Activated gamma-delta T cell treated with Interleukin-2 at 50 U/mL for 16 hours (primary cell): Measurements from ENCODE around the gene ANK3.

ENCODE experiments used
- DNase-seq: peaks from one replicate; pipeline ENCODE4 v3.0.0-alpha.2; 2020

Gene ANK3

GRCh38 chr10:60009710-60010383 is 379.8 kb downstream of the ANK3 start:
- DNase-seq = no peak

GRCh38 chr10:60009276-60009675 is 380.4 kb downstream of the ANK3 start:
- no peak for DNase-seq

- no peak for DNase-seq
Observed at GRCh38 chr10:60008816-60009215, 380.9 kb downstream of the ANK3 start.

GRCh38 chr10:60006062-60006461 is 383.6 kb downstream of the ANK3 start:
- DNase-seq = no peak

- DNase-seq = no peak
Observed at GRCh38 chr10:60003651-60004523, 385.8 kb downstream of the ANK3 start.

- no peak for DNase-seq
Observed at GRCh38 chr10:60000747-60001146, 388.9 kb downstream of the ANK3 start.

GRCh38 chr10:59997827-59998525 is 391.7 kb downstream of the ANK3 start:
- DNase-seq = no peak

GRCh38 chr10:59995862-59996261 is 393.8 kb downstream of the ANK3 start:
- DNase-seq = no peak

- no peak for DNase-seq
Observed at GRCh38 chr10:59993931-59994330, 395.7 kb downstream of the ANK3 start.

- no peak for DNase-seq
Observed at GRCh38 chr10:59991661-59992060, 398.0 kb downstream of the ANK3 start.

- no peak for DNase-seq
Observed at GRCh38 chr10:59991117-59991516, 398.6 kb downstream of the ANK3 start.

GRCh38 chr10:59985639-59986038 is 404.0 kb downstream of the ANK3 start:
- DNase-seq = no peak

- no peak for DNase-seq
Observed at GRCh38 chr10:59984415-59984814, 405.3 kb downstream of the ANK3 start.

- no peak for DNase-seq
Observed at GRCh38 chr10:59980356-59980755, 409.3 kb downstream of the ANK3 start.

GRCh38 chr10:59977486-59977885 is 412.2 kb downstream of the ANK3 start:
- DNase-seq = no peak

- no peak for DNase-seq
Observed at GRCh38 chr10:59976909-59977308, 412.8 kb downstream of the ANK3 start.
